ENCODE results near the gene ATXN1.
"Not testable (repeated sequence)": the region's sequence is repeated elsewhere in the genome, so short reads cannot be mapped to it uniquely, and the experiment has no call there.

The ATXN1 gene

GRCh38 chr6:16380220-16380809, 380.9 kb downstream of the ATXN1 start:
- no peak for TF ChIP-seq CTCF (IDR thresholded peaks at IDR 0.05; ENCODE audit: low read depth, low read length)
- no peak for TF ChIP-seq EZH2phosphoT487 (IDR thresholded peaks at IDR 0.05; ENCODE audit: low read depth)

GRCh38 chr6:16378360-16378759, 382.9 kb downstream of the ATXN1 start:
- not testable (repeated sequence) for H3K9ac ChIP-seq (ENCODE audit: low read length); H3K79me2 ChIP-seq (ENCODE audit: low read length); H3K4me3 ChIP-seq (ENCODE audit: low read length); H4K20me1 ChIP-seq (ENCODE audit: insufficient read depth, low read length); H3K9me3 ChIP-seq (ENCODE audit: insufficient read depth, low read length); H3K4me1 ChIP-seq (ENCODE audit: low read length); H3K4me2 ChIP-seq (ENCODE audit: low read length); H2AFZ ChIP-seq (ENCODE audit: low read depth, low read length); H3K36me3 ChIP-seq (replicated peaks; ENCODE audit: low read depth, low read length); H3K27ac ChIP-seq (ENCODE audit: low read length)
- H3K27me3 ChIP-seq (ENCODE audit: low read depth, low read length), result peaks cover 17% of the 10 kb centered on the region

More at GRCh38 chr6:16380220-16380809, 380.9 kb downstream of the ATXN1 start:
- H3K79me2 ChIP-seq (ENCODE audit: low read length), result no peaks in the 10 kb centered on the region
- H3K36me3 ChIP-seq (replicated peaks; ENCODE audit: low read depth, low read length), result no peaks in the 10 kb centered on the region
- H3K4me2 ChIP-seq (ENCODE audit: low read length), result no peak overlapping the region
- H3K4me1 ChIP-seq (ENCODE audit: low read length), result no peaks in the 10 kb centered on the region
- no peak overlapping the region for H2AFZ ChIP-seq (ENCODE audit: low read depth, low read length)
- no peak overlapping the region for H3K9ac ChIP-seq (ENCODE audit: low read length)
- no peak overlapping the region for H3K4me3 ChIP-seq (ENCODE audit: low read length)
- H3K27ac ChIP-seq (ENCODE audit: low read length), result no peak overlapping the region
- no peaks in the 10 kb centered on the region for H4K20me1 ChIP-seq (ENCODE audit: insufficient read depth, low read length)
- H3K27me3 ChIP-seq (ENCODE audit: low read depth, low read length), result peaks cover 6% of the 10 kb centered on the region; the same call in 1 of the 2 replicates
- no peaks in the 10 kb centered on the region for H3K9me3 ChIP-seq (ENCODE audit: insufficient read depth, low read length)

- Histone ChIP-seq H3K27me3 (ENCODE audit: low read depth, low read length) (peaks cover 17% of the 10 kb centered on the region), H2AFZ (ENCODE audit: low read depth, low read length) (no peak overlapping the region), H3K9me3 (ENCODE audit: insufficient read depth, low read length) (no peaks in the 10 kb centered on the region), H3K36me3 (replicated peaks; ENCODE audit: low read depth, low read length) (no peaks in the 10 kb centered on the region), H3K4me3 (ENCODE audit: low read length) (no peak overlapping the region), H3K4me1 (ENCODE audit: low read length) (no peaks in the 10 kb centered on the region), H3K27ac (ENCODE audit: low read length) (no peak overlapping the region), H3K9ac (ENCODE audit: low read length) (no peak overlapping the region), H4K20me1 (ENCODE audit: insufficient read depth, low read length) (no peaks in the 10 kb centered on the region), H3K79me2 (ENCODE audit: low read length) (no peaks in the 10 kb centered on the region), H3K4me2 (ENCODE audit: low read length) (no peak overlapping the region)
- TF ChIP-seq EZH2phosphoT487 (IDR thresholded peaks at IDR 0.05; ENCODE audit: low read depth) (no peak), CTCF (IDR thresholded peaks at IDR 0.05; ENCODE audit: low read depth, low read length) (no peak)
Observed at GRCh38 chr6:16377470-16377869, 383.8 kb downstream of the ATXN1 start.

- Histone ChIP-seq H3K4me2 (ENCODE audit: low read length) (no peak overlapping the region), H3K36me3 (replicated peaks; ENCODE audit: low read depth, low read length) (no peaks in the 10 kb centered on the region)
- TF ChIP-seq EZH2phosphoT487 (IDR thresholded peaks at IDR 0.05; ENCODE audit: low read depth), result no peak
Observed at GRCh38 chr6:16375843-16376242, 385.4 kb downstream of the ATXN1 start.

GRCh38 chr6:16375206-16375605, 386.1 kb downstream of the ATXN1 start:
- H3K4me3 ChIP-seq (ENCODE audit: low read length), result no peak overlapping the region
- no peaks in the 10 kb centered on the region for H3K9me3 ChIP-seq (ENCODE audit: insufficient read depth, low read length)
- no peaks in the 10 kb centered on the region for H3K4me1 ChIP-seq (ENCODE audit: low read length)
- H4K20me1 ChIP-seq (ENCODE audit: insufficient read depth, low read length), result no peaks in the 10 kb centered on the region
- no peak overlapping the region for H3K27ac ChIP-seq (ENCODE audit: low read length)
- H3K9ac ChIP-seq (ENCODE audit: low read length), result no peak overlapping the region
- H3K27me3 ChIP-seq (ENCODE audit: low read depth, low read length), result peaks cover 18% of the 10 kb centered on the region
- H3K36me3 ChIP-seq (replicated peaks; ENCODE audit: low read depth, low read length), result no peaks in the 10 kb centered on the region
- H3K79me2 ChIP-seq (ENCODE audit: low read length), result no peaks in the 10 kb centered on the region
- no peak overlapping the region for H2AFZ ChIP-seq (ENCODE audit: low read depth, low read length)
- TF ChIP-seq EZH2phosphoT487 (IDR thresholded peaks at IDR 0.05; ENCODE audit: low read depth) (no peak), CTCF (IDR thresholded peaks at IDR 0.05; ENCODE audit: low read depth, low read length) (no peak)
- no peak overlapping the region for H3K4me2 ChIP-seq (ENCODE audit: low read length)

More at GRCh38 chr6:16375843-16376242, 385.4 kb downstream of the ATXN1 start:
- Histone ChIP-seq H3K27me3 (ENCODE audit: low read depth, low read length) (peaks cover 17% of the 10 kb centered on the region), H4K20me1 (ENCODE audit: insufficient read depth, low read length) (no peaks in the 10 kb centered on the region), H3K4me1 (ENCODE audit: low read length) (no peaks in the 10 kb centered on the region), H3K79me2 (ENCODE audit: low read length) (no peaks in the 10 kb centered on the region), H3K27ac (ENCODE audit: low read length) (no peak overlapping the region), H3K9me3 (ENCODE audit: insufficient read depth, low read length) (no peaks in the 10 kb centered on the region), H3K9ac (ENCODE audit: low read length) (no peak overlapping the region), H3K4me3 (ENCODE audit: low read length) (no peak overlapping the region), H2AFZ (ENCODE audit: low read depth, low read length) (no peak overlapping the region)
